ENCODE measurements around the gene ACBD6.

The ACBD6 gene

DNA sequence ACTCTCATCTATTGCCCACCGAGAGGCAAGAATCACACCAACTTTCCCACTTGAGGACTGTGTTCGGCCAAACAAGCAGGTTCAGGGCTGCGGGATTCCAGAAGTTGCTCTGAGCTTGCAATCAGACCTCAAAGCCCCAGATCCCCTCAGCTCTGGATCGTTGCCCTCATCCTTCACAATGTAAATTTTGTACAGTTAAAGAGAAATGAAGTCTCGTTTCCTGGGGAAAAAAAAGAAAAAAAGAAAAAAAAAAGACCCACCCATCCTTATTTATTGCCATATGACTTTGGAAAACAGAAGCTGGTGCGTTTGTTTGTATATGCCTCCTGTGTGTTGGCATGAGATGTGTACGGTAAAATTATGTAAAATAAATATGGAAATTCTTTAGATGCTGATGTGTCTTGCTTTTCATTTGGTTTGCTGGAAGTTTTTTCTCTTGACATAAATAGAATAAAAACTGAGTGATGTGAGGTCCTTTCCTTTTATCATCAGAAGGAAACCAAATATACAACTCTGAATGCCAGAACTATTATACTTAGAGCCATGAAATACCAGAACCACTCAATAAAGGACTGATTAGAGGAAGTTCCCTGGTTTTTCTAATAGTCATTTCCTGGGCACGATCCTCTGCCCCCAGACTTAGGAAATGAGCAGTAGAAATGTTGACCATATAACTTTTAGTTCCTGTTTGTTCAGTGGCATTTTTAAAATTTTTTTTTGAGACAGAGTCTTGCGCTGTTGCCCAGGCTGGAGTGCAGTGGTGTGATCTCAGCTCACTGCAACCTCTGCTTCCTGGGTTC is 223.6 kb downstream of the ACBD6 start:
- H3K9ac ChIP-seq (ENCODE audit: low read depth, low read length), result no peak overlapping the region
- no peaks in the 10 kb centered on the region for H3K27me3 ChIP-seq (ENCODE audit: control insufficient read depth, insufficient read depth, low read length)
- H3K9me3 ChIP-seq (ENCODE audit: control insufficient read depth, insufficient read depth, low read length), result peaks cover 7% of the 10 kb centered on the region; the same call in 1 of the 2 replicates
- no peak overlapping the region for H3K4me3 ChIP-seq (ENCODE audit: low read depth, low read length)
- peaks cover 28% of the 10 kb centered on the region for H3K36me3 ChIP-seq (ENCODE audit: control insufficient read depth, insufficient read depth, low read length)
- H3K27ac ChIP-seq (ENCODE audit: low read depth, low read length), result no peak overlapping the region
- H3K4me1 ChIP-seq (ENCODE audit: control insufficient read depth, insufficient read depth, low read length), result peaks cover 12% of the 10 kb centered on the region

DNA sequence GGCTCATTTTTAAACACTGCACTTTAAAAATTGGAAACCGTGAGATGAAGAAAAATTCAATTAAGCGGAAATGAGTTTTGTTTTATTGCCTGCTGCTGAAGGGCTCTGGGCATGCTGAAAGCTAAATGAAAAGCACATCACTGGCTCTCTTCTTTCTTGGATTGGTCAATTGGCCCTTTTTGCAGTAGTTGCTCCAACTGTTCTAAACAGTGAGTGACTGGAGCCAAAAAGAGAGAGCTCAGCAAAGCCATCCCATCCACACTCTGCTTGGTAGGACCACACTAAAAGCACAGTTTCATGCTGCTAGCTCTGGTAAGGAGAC is 224.2 kb downstream of the ACBD6 start:
- Histone ChIP-seq H3K36me3 (ENCODE audit: control insufficient read depth, insufficient read depth, low read length) (peaks cover 29% of the 10 kb centered on the region), H3K9me3 (ENCODE audit: control insufficient read depth, insufficient read depth, low read length) (peaks cover 7% of the 10 kb centered on the region; the same call in 1 of the 2 replicates), H3K27me3 (ENCODE audit: control insufficient read depth, insufficient read depth, low read length) (no peaks in the 10 kb centered on the region), H3K27ac (ENCODE audit: low read depth, low read length) (no peak overlapping the region), H3K4me1 (ENCODE audit: control insufficient read depth, insufficient read depth, low read length) (peaks cover 12% of the 10 kb centered on the region), H3K4me3 (ENCODE audit: low read depth, low read length) (no peak overlapping the region), H3K9ac (ENCODE audit: low read depth, low read length) (no peak overlapping the region)

- Histone ChIP-seq H3K36me3 (ENCODE audit: control insufficient read depth, insufficient read depth, low read length) (peaks cover 31% of the 10 kb centered on the region), H3K4me1 (ENCODE audit: control insufficient read depth, insufficient read depth, low read length) (peaks cover 12% of the 10 kb centered on the region), H3K4me3 (ENCODE audit: low read depth, low read length) (no peak overlapping the region), H3K9ac (ENCODE audit: low read depth, low read length) (no peak overlapping the region), H3K9me3 (ENCODE audit: control insufficient read depth, insufficient read depth, low read length) (peaks cover 7% of the 10 kb centered on the region; the same call in 1 of the 2 replicates), H3K27ac (ENCODE audit: low read depth, low read length) (no peak overlapping the region), H3K27me3 (ENCODE audit: control insufficient read depth, insufficient read depth, low read length) (no peaks in the 10 kb centered on the region)
Measured at GRCh38 chr1:180277476-180278193, 224.7 kb downstream of the ACBD6 start.

GRCh38 chr1:180275726-180276125 is 226.7 kb downstream of the ACBD6 start:
- Histone ChIP-seq H3K4me1 (ENCODE audit: control insufficient read depth, insufficient read depth, low read length) (peaks cover 28% of the 10 kb centered on the region), H3K4me3 (ENCODE audit: low read depth, low read length) (no peak overlapping the region), H3K27me3 (ENCODE audit: control insufficient read depth, insufficient read depth, low read length) (no peaks in the 10 kb centered on the region), H3K27ac (ENCODE audit: low read depth, low read length) (no peak overlapping the region), H3K9ac (ENCODE audit: low read depth, low read length) (no peak overlapping the region), H3K9me3 (ENCODE audit: control insufficient read depth, insufficient read depth, low read length) (peaks cover 7% of the 10 kb centered on the region; the same call in 1 of the 2 replicates), H3K36me3 (ENCODE audit: control insufficient read depth, insufficient read depth, low read length) (peaks cover 28% of the 10 kb centered on the region)

GRCh38 chr1:180274221-180274620 is 228.2 kb downstream of the ACBD6 start:
- no peak overlapping the region for H3K4me3 ChIP-seq (ENCODE audit: low read depth, low read length)
- peaks cover 27% of the 10 kb centered on the region for H3K36me3 ChIP-seq (ENCODE audit: control insufficient read depth, insufficient read depth, low read length)
- peaks cover 40% of the 10 kb centered on the region for H3K4me1 ChIP-seq (ENCODE audit: control insufficient read depth, insufficient read depth, low read length)
- no peak overlapping the region for H3K27ac ChIP-seq (ENCODE audit: low read depth, low read length)
- no peaks in the 10 kb centered on the region for H3K27me3 ChIP-seq (ENCODE audit: control insufficient read depth, insufficient read depth, low read length)
- H3K9ac ChIP-seq (ENCODE audit: low read depth, low read length), result no peak overlapping the region
- peaks cover 7% of the 10 kb centered on the region; the same call in 1 of the 2 replicates for H3K9me3 ChIP-seq (ENCODE audit: control insufficient read depth, insufficient read depth, low read length)

DNA sequence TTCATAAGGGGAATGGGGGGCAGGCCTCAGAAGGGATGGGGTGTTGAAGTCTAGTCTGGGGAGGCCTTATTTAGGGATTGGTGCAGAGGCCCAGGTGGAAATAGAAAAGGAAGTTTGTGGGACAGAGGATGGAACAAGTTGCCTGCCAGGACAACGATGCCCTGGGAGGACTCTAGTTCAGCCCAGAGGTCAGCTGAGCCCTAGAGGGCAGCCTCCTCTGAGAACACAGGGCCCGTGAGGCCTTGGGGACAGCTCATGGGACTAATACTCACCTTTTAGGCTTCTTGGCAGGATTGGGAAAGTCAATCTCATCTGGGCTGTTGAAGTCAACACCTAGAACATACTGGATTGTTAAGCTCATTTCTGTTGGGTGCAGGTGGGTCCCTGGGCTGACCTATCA is 229.3 kb downstream of the ACBD6 start:
- peaks cover 27% of the 10 kb centered on the region for H3K36me3 ChIP-seq (ENCODE audit: control insufficient read depth, insufficient read depth, low read length)
- H3K27ac ChIP-seq (ENCODE audit: low read depth, low read length), result no peak overlapping the region
- no peak overlapping the region for H3K4me3 ChIP-seq (ENCODE audit: low read depth, low read length)
- H3K27me3 ChIP-seq (ENCODE audit: control insufficient read depth, insufficient read depth, low read length), result no peaks in the 10 kb centered on the region
- peaks cover 7% of the 10 kb centered on the region; the same call in 1 of the 2 replicates for H3K9me3 ChIP-seq (ENCODE audit: control insufficient read depth, insufficient read depth, low read length)
- peaks cover 47% of the 10 kb centered on the region for H3K4me1 ChIP-seq (ENCODE audit: control insufficient read depth, insufficient read depth, low read length)
- no peak overlapping the region for H3K9ac ChIP-seq (ENCODE audit: low read depth, low read length)

DNA sequence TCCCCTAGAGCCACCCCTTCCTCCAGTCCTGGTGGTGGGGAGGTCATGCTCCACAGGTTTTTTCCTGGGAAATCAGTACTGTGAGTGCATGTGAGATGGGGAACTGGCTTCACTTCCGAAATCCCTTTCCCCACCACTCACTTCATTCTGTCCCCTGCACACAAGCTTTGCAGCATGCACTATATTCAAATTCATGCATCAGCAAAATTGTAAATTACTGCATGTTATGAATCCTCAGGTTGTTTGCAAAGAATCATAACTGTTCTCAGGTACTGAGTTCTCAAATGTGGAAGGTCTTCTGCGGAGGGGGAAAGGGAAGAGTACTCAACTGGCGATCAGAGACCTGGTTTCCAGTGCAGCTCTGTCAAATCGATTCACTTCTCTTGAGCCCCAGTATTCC is 230.0 kb downstream of the ACBD6 start:
- no peak overlapping the region for H3K9ac ChIP-seq (ENCODE audit: low read depth, low read length)
- H3K27ac ChIP-seq (ENCODE audit: low read depth, low read length), result no peak overlapping the region
- peaks cover 25% of the 10 kb centered on the region for H3K36me3 ChIP-seq (ENCODE audit: control insufficient read depth, insufficient read depth, low read length)

GRCh38 chr1:180271272-180272255 is 230.8 kb downstream of the ACBD6 start:
- H3K9ac ChIP-seq (ENCODE audit: low read depth, low read length), result no peak overlapping the region
- H3K36me3 ChIP-seq (ENCODE audit: control insufficient read depth, insufficient read depth, low read length), result peaks cover 24% of the 10 kb centered on the region
- no peak overlapping the region for H3K4me3 ChIP-seq (ENCODE audit: low read depth, low read length)
- no peaks in the 10 kb centered on the region for H3K27me3 ChIP-seq (ENCODE audit: control insufficient read depth, insufficient read depth, low read length)
- peaks cover 7% of the 10 kb centered on the region; the same call in 1 of the 2 replicates for H3K9me3 ChIP-seq (ENCODE audit: control insufficient read depth, insufficient read depth, low read length)
- peak overlapping the region; percentile 26 for H3K27ac ChIP-seq (ENCODE audit: low read depth, low read length)
- H3K4me1 ChIP-seq (ENCODE audit: control insufficient read depth, insufficient read depth, low read length), result peaks cover 43% of the 10 kb centered on the region

More for the DNA sequence above, 230.0 kb downstream of the ACBD6 start:
- H3K27me3 ChIP-seq (ENCODE audit: control insufficient read depth, insufficient read depth, low read length), result no peaks in the 10 kb centered on the region
- H3K9me3 ChIP-seq (ENCODE audit: control insufficient read depth, insufficient read depth, low read length), result peaks cover 7% of the 10 kb centered on the region; the same call in 1 of the 2 replicates
- peaks cover 43% of the 10 kb centered on the region for H3K4me1 ChIP-seq (ENCODE audit: control insufficient read depth, insufficient read depth, low read length)
- H3K4me3 ChIP-seq (ENCODE audit: low read depth, low read length), result no peak overlapping the region

DNA sequence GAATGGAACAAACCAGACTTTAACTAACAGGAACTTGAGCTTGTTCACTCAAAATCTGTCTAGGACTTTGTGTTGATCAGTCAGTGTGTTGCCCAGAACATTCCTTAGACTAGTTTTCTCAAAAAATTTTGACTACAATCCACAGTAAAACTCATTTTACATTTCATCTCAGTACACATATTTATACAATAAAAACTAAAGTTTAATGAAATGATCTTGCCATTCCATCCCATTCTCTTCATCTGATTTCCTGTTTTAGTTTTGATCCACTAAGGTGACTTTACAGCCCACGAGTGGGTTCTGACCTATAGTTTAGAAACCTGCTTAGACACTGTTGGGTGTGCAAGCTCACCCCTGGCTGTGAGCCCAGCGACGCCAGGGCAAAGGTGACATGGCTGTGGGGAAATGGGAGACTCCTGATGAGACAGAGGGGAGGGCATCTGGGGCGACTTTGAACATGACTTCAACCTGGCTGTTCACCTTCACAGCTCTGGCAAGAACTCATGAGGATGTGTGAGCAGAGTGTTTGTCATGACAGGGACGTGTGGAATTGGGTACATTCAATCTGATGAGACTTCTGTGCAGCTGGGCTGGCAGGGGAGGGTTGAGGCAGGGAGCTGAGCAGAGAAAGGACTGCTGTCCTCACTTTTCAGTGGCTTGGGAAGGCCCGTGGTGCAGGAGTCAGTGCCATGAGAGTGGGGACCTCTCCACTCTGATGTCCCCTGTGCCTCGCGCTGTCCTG is 231.7 kb downstream of the ACBD6 start:
- peaks cover 43% of the 10 kb centered on the region for H3K4me1 ChIP-seq (ENCODE audit: control insufficient read depth, insufficient read depth, low read length)
- no peak overlapping the region for H3K9ac ChIP-seq (ENCODE audit: low read depth, low read length)
- H3K27ac ChIP-seq (ENCODE audit: low read depth, low read length), result no peak overlapping the region
- no peaks in the 10 kb centered on the region for H3K27me3 ChIP-seq (ENCODE audit: control insufficient read depth, insufficient read depth, low read length)
- no peaks in the 10 kb centered on the region for H3K9me3 ChIP-seq (ENCODE audit: control insufficient read depth, insufficient read depth, low read length)
- peaks cover 20% of the 10 kb centered on the region for H3K36me3 ChIP-seq (ENCODE audit: control insufficient read depth, insufficient read depth, low read length)
- H3K4me3 ChIP-seq (ENCODE audit: low read depth, low read length), result no peak overlapping the region

All from HUES48 (cell line).